Measurements from ENCODE around the gene NSD1.
"Not testable (repeated sequence)": the region's sequence is repeated elsewhere in the genome, so short reads cannot be mapped to it uniquely, and the experiment has no call there.

The NSD1 gene

DNA sequence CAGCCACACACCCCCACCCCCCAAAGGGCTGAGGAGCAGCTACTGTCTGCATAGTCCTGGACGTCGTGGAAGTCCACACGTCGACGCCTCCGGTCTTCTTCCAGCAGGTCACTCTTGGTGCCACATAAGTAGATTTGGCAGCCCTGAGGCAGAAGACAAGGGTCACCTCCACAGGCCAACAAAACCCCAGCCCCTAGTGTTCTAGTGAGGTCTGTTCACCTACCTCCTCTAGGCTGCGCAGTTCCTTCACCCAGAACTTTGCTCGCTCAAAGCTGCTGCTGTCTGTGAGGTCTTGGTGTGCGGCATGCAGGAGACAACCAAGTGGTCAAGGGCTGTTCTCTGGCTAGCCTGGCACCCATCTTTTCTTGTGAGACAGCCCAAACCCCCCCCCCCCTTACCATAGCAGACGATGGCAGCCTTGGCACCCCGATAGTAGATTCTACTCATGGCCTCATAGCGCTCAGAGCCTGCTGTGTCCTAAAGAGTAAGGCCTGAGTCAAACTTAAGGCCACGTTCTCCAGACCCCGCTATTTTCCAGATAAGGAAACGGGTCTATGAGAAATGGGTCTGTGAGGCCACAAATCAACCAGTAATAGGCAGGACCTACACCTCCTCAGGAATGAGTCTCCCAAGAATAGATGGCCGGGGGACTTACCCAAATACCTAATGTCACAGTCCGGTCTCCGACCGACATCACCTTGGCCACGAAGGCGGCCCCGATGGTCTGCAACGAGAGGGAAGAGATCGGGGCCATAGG lies 169.0 kb downstream of the NSD1 start:
- Histone ChIP-seq H3K27ac (peak overlapping the region; percentile 75 to 98 (median 93)), H3K4me3 (peak overlapping the region; percentile 51 to 90 (median 77))

DNA sequence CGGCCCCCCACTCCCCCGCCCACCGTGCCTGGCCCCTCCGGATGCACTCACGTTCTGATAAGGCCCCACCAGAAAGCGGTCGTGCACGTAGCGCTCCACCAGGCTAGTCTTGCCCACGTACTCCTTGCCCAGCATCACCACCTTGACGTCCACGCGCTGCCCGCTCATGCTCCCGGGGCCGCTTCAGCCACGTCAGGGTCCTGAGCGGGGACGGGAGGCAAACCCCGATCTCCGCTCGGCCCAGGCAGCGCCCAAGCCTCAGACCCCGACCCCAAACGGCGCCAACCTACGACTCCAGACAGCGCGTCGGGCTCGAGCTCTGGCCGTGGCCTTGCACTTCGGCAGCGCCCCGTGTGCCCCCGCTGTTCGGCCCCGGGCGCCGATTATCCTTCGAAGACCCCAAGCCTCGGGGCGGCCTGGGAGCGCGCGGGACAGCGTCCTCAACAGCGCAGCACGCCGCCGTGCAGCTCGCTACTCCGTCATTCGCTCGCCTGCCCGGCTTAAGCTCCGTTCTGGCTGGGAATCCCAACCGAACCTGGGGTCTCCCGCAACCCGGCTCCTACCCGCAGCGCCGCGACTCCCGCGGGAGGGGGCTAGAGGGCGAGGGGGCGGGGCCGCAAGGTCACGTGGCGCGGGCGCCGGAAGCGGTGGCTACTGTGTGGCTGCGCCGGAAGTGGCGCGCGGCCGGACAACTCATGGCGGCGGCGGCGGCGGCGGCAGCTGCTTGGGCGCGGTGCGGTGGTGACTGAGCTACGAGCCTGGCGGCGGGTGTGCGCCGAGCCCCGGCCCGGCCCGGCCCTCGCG lies 169.8 kb downstream of the NSD1 start, which contains the start of the genes PRELID1 and RAB24:
TSS of gene PRELID1 (plus strand) at position 679 of the 804 bp plus-strand sequence. CDS start 187 bp downstream, outside the sequence.
TSS of gene RAB24 (minus strand) at position 599 of the 804 bp plus-strand sequence. CDS start at position 168, 431 bp downstream.
- peak within 1 kb of the TSS; percentile 51 to 90 (median 77) for H3K4me3 ChIP-seq
- peak within 1 kb of the TSS; percentile 75 to 98 (median 93) for H3K27ac ChIP-seq

DNA sequence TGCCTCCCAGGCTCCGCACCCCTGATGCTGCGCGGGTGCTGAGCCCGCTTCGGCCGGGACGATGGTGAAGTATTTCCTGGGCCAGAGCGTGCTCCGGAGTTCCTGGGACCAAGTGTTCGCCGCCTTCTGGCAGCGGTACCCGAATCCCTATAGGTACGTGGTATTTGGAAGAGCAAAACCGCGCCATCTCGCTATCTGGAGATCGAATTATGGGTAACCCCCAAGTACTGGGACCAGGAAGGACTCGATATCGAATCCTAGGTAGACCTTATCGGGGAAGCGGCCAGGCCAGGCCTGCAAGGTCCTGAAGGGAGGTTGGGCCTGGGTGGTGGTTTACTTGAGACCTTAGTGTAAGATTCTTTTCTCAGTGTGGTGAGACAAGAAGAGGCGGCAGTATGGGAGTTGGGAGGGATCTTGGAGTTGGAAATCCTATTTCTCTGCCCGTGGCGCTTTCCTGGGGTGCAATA lies 170.4 kb downstream of the NSD1 start:
- Histone ChIP-seq H3K27ac (peak overlapping the region; percentile 75 to 98 (median 93)), H3K4me3 (peak overlapping the region; percentile 51 to 90 (median 77))

DNA sequence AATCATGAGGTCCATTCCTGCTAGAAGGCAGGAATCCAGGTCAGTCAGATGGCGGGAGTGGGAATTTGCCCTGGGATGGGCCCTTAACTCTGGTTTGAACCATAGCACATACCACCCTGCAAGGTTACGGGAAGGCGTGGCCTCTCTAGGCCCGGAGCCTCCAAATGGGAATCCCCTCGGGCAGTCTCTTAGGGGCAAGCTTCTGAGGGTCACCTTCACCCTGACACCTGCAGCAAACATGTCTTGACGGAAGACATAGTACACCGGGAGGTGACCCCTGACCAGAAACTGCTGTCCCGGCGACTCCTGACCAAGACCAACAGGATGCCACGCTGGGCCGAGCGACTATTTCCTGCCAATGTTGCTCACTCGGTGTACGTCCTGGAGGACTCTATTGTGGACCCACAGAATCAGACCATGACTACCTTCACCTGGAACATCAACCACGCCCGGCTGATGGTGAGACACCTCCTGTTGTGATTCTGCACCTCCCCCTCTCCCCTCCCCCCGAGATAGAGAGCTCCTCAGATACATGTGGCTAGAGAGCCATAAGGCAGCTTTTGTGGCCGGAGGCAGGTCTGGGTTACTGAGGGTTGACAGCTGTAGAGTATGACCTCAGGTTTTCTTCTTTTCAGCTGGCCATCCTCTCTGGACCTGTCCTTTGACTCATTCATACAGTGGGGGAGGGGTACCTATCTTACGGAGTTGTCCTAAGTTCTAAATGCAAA lies 171.0 kb downstream of the NSD1 start:
- Histone ChIP-seq H3K27ac (peak overlapping the region; percentile 75 to 98 (median 93)), H3K4me3 (peak overlapping the region; percentile 51 to 90 (median 77))

DNA sequence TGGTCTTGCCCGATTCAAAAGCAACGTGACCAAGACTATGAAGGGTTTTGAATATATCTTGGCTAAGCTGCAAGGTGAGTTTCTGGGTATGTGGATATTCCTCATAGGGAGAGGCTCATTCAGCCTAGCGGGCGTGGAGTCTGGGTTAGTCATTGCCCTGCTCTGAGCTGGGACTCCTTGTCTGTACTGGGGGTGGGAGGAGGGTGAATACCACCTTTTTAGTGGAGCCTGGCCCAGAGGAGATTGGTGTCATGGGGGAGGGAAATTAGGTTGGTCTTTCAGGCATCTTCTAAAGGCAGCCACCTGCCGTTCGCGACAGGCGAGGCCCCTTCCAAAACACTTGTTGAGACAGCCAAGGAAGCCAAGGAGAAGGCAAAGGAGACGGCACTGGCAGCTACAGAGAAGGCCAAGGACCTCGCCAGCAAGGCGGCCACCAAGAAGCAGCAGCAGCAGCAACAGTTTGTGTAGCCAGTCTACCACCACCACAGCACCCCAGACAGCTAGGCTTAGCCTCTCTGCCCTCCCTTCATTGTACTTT lies 172.6 kb downstream of the NSD1 start:
- peak overlapping the region in 12 of 21 experiments; percentile 10 to 97 (median 74) for H3K27ac ChIP-seq
- H3K4me3 ChIP-seq = not testable (repeated sequence)

DNA sequence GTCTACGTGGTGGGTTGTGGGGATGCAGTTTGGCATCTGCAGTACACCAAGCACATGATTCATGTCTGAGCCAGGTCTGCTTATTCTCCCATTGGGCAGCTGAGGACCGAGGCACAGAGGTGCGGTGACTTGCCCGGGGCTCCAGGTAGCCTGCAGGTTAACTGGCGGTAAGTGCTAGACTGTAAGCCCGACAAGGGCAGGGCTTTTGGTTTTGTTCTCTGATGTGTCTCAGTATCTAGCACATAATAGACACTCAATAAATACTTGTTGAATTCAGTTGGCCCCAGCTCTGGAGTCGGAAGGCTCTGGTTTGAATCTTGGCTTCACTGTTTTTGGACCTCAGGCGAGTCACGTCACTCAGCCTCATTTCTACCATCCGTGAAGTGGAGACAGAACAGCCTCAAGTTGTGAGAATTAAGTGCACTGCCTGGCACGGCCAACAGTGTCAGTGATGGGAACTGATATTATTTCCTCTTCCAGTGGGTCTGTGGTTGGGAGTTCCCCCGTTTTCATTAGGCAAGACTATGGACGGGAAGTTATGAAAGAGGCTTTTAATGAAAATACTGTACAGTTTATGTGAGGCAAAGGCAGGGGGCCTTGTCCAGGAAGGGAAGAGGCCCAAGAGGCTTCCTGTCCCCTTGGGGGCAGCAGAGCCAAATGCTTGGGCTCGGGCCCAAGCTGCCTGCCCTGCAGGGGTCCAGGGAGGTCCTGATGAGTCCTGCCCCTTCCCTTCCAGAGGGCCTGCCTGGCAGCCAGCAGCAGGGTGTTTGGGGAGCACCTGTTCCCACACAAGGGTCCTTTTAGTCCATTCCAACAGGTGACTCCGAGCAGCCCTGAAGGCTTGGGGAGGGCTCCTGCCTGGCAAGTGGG lies 173.3 kb downstream of the NSD1 start:
- Histone ChIP-seq H3K27ac (peak overlapping the region in 17 of 21 experiments; percentile 10 to 96 (median 65)), H3K4me3 (peak overlapping the region in 2 of 7 experiments; percentile 1 to 8)

DNA sequence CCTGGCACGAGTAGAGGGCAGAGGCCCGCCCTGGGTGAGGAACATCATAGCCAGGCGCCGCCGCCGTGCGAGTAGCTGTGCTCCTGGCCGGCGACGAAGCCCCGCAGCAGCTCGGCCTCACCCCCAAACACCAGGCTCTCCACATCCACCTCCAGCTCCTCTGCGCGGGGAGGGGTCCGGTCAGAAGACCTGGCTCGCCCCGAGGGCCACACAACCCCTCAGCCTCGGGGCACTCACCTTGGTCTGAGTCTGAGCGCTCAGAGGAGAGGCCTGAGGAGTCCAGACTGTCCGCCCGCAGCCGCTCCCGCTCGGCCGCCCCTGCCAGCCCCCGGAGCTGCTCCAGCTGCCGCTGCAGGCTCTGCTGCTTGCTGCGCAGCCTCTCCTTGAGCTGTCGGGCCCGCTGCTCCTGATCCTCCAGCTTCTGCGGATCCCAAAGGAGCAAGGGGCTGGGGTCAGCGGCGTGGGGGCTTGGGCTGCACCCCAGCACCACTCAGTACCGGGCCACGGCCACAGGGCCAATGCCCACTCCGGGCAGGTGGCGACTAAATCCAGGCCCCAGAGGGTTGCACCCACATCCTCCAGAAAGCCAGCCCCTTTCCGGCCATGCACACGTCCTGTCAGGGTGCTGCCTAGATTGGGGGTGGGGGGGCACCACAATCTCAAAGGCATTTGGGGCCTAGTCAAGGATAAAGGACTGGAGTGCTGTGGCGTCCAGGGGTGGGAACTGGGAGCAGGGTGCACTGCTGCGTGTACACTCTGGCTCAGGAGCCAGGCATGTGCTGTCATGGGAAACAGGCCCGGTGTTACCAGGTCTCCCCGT lies 174.2 kb downstream of the NSD1 start:
- peak overlapping the region in 2 of 7 experiments; percentile 1 to 8 for H3K4me3 ChIP-seq

DNA sequence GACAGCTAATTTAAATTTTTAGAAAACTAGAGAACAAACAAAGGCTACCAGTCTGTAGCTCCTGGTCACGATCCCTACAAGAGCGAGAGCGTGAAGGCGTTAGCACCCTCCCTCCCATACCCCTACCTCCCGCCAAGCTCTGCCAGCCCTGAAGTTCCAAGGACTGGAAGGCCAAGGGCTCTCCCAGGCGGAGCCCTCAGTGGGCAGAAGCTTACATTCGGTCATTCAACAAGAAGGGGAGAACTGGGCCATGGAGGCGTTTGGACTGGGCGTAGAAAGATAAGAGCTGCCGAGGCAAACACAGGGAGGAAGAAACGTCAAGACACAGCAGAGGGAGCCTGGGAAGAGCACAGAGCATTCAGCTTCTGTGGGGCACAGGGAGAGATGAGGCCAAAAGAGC lies 175.2 kb downstream of the NSD1 start:
- Histone ChIP-seq H3K27ac (peak overlapping the region in 7 of 21 experiments; percentile 19 to 96 (median 39)), H3K4me3 (no peak overlapping the region)

More for the DNA sequence above, 174.2 kb downstream of the NSD1 start:
- peak overlapping the region in 16 of 21 experiments; percentile 18 to 96 (median 68) for H3K27ac ChIP-seq

DNA sequence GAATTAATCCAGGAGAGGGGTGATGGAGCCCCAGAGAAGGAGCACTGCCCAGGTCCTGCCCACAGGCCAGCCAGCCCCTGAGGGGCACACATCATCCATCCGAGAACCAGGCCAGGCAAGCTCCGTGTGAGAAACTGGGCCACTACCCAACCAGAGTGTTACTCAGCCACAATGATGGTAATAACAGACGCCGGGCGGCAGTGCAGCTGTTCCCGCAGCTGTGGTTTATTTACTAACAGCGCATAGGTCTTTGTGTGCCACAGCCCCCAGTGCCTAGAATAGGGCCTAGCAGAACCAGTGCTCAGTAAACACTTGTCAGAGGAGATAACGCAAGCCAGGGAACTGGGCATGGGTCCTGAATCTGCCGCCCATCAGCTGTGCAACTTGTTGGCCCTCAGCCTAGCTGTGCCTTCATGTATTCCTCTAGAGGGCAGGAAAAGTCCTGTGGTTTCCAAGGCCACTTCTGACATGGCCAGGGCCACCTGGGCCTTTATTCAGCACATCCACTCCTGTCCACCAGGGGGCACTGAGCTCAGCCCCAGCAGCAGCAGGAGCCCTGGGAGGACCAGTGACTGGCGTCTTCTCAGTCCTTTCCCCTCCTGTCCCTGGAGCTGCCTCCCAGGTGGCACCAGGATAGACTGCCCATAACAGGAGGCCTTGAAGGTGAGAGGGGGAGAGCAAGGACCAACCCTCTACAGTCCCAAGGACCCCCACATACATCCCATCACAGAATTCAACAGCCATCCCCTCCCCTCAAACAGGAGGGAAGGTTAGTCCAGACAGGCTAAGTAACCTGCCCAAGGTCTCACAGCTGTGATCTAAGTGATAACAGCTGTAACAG lies 176.0 kb downstream of the NSD1 start:
- Histone ChIP-seq H3K27ac (peak overlapping the region in 9 of 21 experiments; percentile 16 to 96 (median 39)), H3K4me3 (peak overlapping the region in 1 of 7 experiments; percentile 53)

DNA sequence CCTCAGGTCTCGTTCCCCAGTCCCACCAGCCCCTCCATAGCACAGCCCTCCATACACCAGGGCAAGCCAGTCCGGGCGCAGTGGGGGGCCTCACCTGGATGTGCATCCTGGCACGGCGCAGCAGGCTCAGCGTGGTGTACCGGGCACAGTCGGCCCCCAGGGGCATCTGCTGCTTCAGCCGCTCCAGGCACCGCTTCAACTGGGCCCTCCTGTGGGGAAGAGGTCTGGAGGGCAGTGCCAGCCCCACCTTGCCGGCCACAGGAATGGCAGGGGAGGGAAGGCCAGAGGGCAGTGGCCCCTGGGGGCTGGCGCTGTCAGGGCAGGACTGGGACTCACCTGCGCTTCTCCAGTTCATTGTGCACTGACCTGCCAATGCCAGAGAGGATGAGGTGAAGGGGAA lies 176.8 kb downstream of the NSD1 start:
- peak overlapping the region in 2 of 7 experiments; percentile 50 to 53 for H3K4me3 ChIP-seq
- H3K27ac ChIP-seq = peak overlapping the region in 5 of 21 experiments; percentile 4 to 96 (median 25)

DNA sequence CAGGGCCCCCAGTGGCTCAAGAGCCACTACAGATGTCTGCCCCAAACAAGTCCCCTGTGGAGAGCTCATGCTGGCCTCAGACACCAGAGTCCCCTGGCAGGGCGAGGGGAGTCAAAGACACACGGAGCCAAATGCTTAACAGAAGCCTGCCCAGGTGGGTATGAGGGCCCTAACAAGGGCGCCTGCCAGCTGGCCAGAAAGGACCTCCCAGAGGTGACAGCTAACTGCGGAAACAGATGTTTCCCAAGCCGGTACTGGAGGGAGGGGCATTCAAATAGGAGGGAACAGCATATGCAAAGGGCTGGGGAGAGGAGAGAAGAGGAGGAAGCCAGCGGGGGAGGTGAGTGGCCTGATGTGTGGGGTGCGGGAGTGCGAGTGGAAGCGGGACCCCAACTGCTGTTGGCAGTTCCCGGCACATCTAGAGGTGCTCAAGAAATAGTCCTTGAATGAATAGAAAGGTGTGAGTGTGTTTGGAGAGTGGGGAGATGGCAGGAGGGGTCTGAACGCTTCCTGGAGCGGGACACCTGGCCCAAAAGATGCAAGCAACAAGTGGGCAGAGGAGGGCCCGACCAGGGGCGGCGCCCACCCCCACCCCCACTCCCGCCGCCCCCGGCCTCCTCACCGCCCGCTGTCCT lies 177.3 kb downstream of the NSD1 start:
- peak overlapping the region; percentile 36 to 64 (median 50) for H3K4me3 ChIP-seq
- peak overlapping the region in 9 of 21 experiments; percentile 7 to 96 (median 39) for H3K27ac ChIP-seq

DNA sequence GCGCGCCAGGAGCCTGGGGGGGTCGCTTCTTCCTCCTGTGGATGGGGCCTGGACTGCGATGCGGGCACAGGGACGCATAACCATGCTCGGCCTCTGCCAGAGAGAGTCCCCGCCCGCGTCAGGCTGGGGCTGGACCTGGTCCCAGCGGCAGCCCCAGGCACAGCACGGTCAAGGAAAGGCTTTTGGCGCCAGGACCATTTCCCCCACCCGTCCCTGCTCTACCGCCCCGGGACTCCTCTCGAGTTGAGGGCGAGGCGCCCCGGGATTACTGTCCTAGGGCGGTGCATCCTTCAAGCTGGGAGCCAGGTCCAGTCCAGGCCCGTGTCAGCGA lies 177.8 kb downstream of the NSD1 start:
- H3K27ac ChIP-seq = peak overlapping the region in 11 of 21 experiments; percentile 7 to 74 (median 39)

DNA sequence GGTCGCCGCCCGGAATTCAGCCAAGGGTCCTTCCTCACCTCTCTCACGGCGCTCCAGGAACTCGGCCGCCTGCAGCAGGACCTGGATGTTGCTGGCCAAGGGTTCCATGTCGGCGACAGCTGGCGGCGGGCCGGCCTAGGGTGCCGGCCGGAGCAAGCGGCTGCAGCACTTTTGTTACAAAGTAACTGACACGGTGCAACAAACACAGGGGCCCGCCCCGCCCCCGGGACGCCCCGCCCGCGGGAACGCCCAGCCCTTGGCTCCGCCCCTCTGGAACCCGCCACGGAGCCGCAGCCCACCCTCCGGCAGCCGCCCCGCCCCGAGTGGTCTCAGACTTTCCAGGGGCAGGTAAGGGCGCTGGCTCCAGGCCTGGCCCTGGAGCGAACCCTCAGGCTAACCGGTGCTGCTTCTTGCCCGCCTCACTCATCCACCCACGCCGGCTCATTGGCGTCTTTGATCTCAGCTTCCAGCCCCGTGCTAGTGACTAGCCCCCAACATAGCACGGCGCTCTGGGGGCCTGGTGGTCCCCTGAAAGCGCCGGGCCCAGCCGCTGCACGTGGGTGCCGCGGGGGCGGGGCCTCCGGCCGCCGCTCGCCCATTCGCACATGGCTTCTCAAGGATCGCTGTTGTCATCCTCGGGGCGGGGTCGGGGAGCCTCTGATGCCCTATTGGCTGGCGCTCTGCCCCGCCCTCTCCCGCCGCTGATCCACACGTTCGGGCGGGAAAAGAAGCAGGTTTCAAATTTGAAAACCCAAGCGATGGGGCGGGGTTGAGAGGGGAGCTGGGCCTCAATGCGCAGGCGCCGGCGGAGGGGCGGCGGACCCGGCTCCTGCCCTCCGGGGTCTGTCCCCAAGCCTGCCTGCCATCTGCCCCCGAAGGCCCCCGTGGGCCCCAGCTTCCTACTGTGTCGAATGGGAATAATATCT lies 178.4 kb downstream of the NSD1 start, which contains the start of gene MXD3:
TSS of gene MXD3 (minus strand) at position 176 of the 926 bp plus-strand sequence. CDS start at position 108, 68 bp downstream.
- H3K4me3 ChIP-seq = peak within 1 kb of the TSS; percentile 36 to 64 (median 50)
- H3K27ac ChIP-seq = peak within 1 kb of the TSS in 14 of 21 experiments; percentile 7 to 74 (median 41)

More for the DNA sequence above, 177.8 kb downstream of the NSD1 start:
- peak overlapping the region; percentile 36 to 64 (median 50) for H3K4me3 ChIP-seq

DNA sequence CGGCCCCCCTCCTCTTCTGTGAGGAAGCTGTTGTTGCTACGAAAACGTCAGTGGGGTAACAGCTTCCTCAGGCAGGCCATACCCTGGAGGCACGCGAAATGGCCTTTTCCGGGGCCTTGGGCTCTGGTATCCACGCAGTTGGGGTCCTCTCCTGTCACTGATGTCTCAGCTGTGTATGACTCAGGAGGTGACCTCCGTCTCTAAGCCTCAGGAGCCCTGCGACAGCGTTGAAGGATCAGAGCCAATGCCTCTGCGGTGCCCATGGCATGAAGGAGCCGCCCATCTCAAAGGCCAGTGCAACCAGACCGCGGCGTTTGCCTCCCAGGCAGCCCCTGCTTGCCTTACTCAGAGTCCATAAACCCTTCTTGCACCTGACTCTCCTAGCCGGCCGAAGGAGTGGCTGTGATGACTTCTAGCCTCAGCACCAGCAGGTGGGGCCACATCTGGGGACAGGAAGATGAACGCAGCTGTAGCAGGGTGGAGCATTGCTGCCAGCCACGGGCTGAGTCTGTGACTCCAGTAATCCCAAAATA lies 179.1 kb downstream of the NSD1 start:
- peak overlapping the region in 6 of 7 experiments; percentile 36 to 64 (median 52) for H3K4me3 ChIP-seq
- peak overlapping the region in 3 of 21 experiments; percentile 22 to 53 (median 46) for H3K27ac ChIP-seq

Measured in skin epidermis (tissue), 12 donors.